Naive thymus-derived CD8-positive, alpha-beta T cell (primary cell): Measurements from ENCODE around the gene DLG2. TPM values are rescaled to one million over a fixed set of nuclear protein-coding genes. Genes with fewer than 3 reads are reported as not detected.

Source experiments
- ATAC-seq, 2 donors: fragments of 150-1000 bp; cut with Tn5 transposase in 1 of 2; sonication (Bioruptor Pico), chemical (Tn5 transposase) in 1 of 2; 1 replicate in 1 of 2; 2 replicates in 1 of 2; pipeline ENCODE4 v1.10.0; 2021; ENCODE audit warnings: mild to moderate bottlenecking in 2 of 2, moderate library complexity in 2 of 2
- POLR2A ChIA-PET: fragments of 350-600 bp; sonication (Branson Sonifier 250); formaldehyde crosslinking; loops from one replicate; lab custom pipeline; 2021; ENCODE audit warnings: antibody characterized with exemption; lab: Charles Lee
- DNase-seq, 10 donors: peaks; one replicate each; pipeline versions ENCODE4 v3.0.0 to v3.0.0-alpha.2; 2020 to 2022
- H3K27ac Mint-ChIP-seq, 10 donors: one replicate each; pipeline ENCODE4 v1.8.0; 2020 to 2022; ENCODE audit warnings: mild to moderate bottlenecking in 10 of 10, mixed read lengths in 10 of 10, moderate library complexity in 4 of 10, inconsistent platforms in 1 of 10
- H3K27me3 Mint-ChIP-seq, 5 donors: one replicate each; pipeline ENCODE4 v1.8.0; 2021 to 2022; ENCODE audit warnings: mixed read lengths in 5 of 5
- H3K36me3 Mint-ChIP-seq, 3 donors: one replicate each; pipeline ENCODE4 v1.8.0; 2020 to 2022; ENCODE audit warnings: mixed read lengths in 3 of 3, mild to moderate bottlenecking in 2 of 3, inconsistent platforms in 1 of 3
- H3K4me1 Mint-ChIP-seq, 4 donors: one replicate each; pipeline ENCODE4 v1.8.0; 2021 to 2022; ENCODE audit warnings: mixed read lengths in 4 of 4
- H3K4me3 Mint-ChIP-seq, 10 donors: one replicate each; pipeline ENCODE4 v1.8.0; 2020 to 2022; ENCODE audit warnings: mild to moderate bottlenecking in 10 of 10, mixed read lengths in 10 of 10, moderate library complexity in 6 of 10, inconsistent platforms in 1 of 10
- H3K9me3 Mint-ChIP-seq, 9 donors: one replicate each; pipeline ENCODE4 v1.8.0; 2020 to 2022; ENCODE audit warnings: mixed read lengths in 9 of 9, mild to moderate bottlenecking in 3 of 9, inconsistent platforms in 1 of 9, moderate library complexity in 1 of 9
- polyA plus RNA-seq, 3 donors: library from polyadenylated mRNA; unstranded; fragments of 300-500 nt; fragmentation: Illumina TruSeq; gene quantifications; one replicate each; pipeline ENCODE4 v1.2.3, GENCODE V29; 2021
- total RNA-seq, 8 experiments: library from RNA in 2 of 8; stranded (reverse) in 2 of 8; gene quantifications; one replicate each; pipeline ENCODE4 v1.2.3 and lab custom pipeline; 2021 to 2026

The DLG2 gene
- total and polyA plus RNA-seq, 5 experiments from 2014 or later: 0.86 to 6.2 (median 2.5) TPM

- H3K36me3 Mint-ChIP-seq: no peaks in the 10 kb centered on the region
- peaks cover 0 to 1% (median 0%) of the 10 kb centered on the region in 5 donors for H3K27me3 Mint-ChIP-seq
- peaks cover 2 to 20% (median 9%) of the 10 kb centered on the region in 9 donors for H3K9me3 Mint-ChIP-seq
- no peak overlapping the region for H3K27ac Mint-ChIP-seq
- no peak for ATAC-seq
- no peaks in the 10 kb centered on the region for H3K4me1 Mint-ChIP-seq
- POLR2A ChIA-PET: no interaction called here
- H3K4me3 Mint-ChIP-seq: no peak overlapping the region
- DNase-seq: no peak
These were observed 1334.2 kb downstream of the DLG2 start for GRCh38 chr11:84292955-84293354.

- ATAC-seq: no peak
- H3K4me1 Mint-ChIP-seq: no peaks in the 10 kb centered on the region
- no peak overlapping the region for H3K4me3 Mint-ChIP-seq
- H3K9me3 Mint-ChIP-seq: peaks cover 4 to 25% (median 10%) of the 10 kb centered on the region in 9 donors
- H3K27me3 Mint-ChIP-seq: peaks cover 0 to 1% (median 0%) of the 10 kb centered on the region in 5 donors
- no peak for DNase-seq
- POLR2A ChIA-PET: no interaction called here
- no peak overlapping the region for H3K27ac Mint-ChIP-seq
- no peaks in the 10 kb centered on the region for H3K36me3 Mint-ChIP-seq
These were observed 1335.1 kb downstream of the DLG2 start for GRCh38 chr11:84292006-84292405.

- Mint-ChIP-seq H3K4me1 (no peaks in the 10 kb centered on the region), H3K27me3 (peaks cover 0 to 1% (median 0%) of the 10 kb centered on the region in 5 donors)
These were observed 1336.5 kb downstream of the DLG2 start for GRCh38 chr11:84290647-84291046.

GRCh38 chr11:84289381-84289906, 1337.7 kb downstream of the DLG2 start:
- POLR2A ChIA-PET: no interaction called here
- no peak overlapping the region for H3K4me3 Mint-ChIP-seq
- H3K27me3 Mint-ChIP-seq: peaks cover 0 to 1% (median 0%) of the 10 kb centered on the region in 5 donors
- peaks cover 0 to 2% (median 0%) of the 10 kb centered on the region in 3 donors for H3K36me3 Mint-ChIP-seq
- no peaks in the 10 kb centered on the region for H3K4me1 Mint-ChIP-seq
- H3K9me3 Mint-ChIP-seq: peaks cover 2 to 35% (median 11%) of the 10 kb centered on the region in 9 donors
- DNase-seq (no peak), ATAC-seq (no peak)
- no peak overlapping the region for H3K27ac Mint-ChIP-seq

More at GRCh38 chr11:84290647-84291046, 1336.5 kb downstream of the DLG2 start:
- ATAC-seq (no peak), DNase-seq (no peak)
- Mint-ChIP-seq H3K4me3 (no peak overlapping the region), H3K27ac (no peak overlapping the region), H3K9me3 (peaks cover 3 to 24% (median 10%) of the 10 kb centered on the region in 9 donors), H3K36me3 (no peaks in the 10 kb centered on the region)
- POLR2A ChIA-PET: no interaction called here

- H3K4me1 Mint-ChIP-seq: no peaks in the 10 kb centered on the region
- H3K27me3 Mint-ChIP-seq: no peaks in the 10 kb centered on the region
- no peak overlapping the region for H3K27ac Mint-ChIP-seq
- peaks cover 8 to 47% (median 15%) of the 10 kb centered on the region in 9 donors for H3K9me3 Mint-ChIP-seq
- no peak for DNase-seq
- peaks cover 0 to 11% (median 1%) of the 10 kb centered on the region in 3 donors for H3K36me3 Mint-ChIP-seq
- no peak for ATAC-seq
- POLR2A ChIA-PET: interaction anchor here (0.9 kb wide), 1 partner anchor 48 kb away, joined by 6 read pairs; no protein-coding TSS in a partner anchor
- no peak overlapping the region for H3K4me3 Mint-ChIP-seq
These were observed 1353.6 kb downstream of the DLG2 start for GRCh38 chr11:84273541-84273940.

- POLR2A ChIA-PET: no interaction called here
- Mint-ChIP-seq H3K36me3 (peaks cover 0 to 1% (median 1%) of the 10 kb centered on the region in 3 donors), H3K4me3 (no peak overlapping the region), H3K9me3 (peaks cover 7 to 54% (median 14%) of the 10 kb centered on the region in 9 donors), H3K27me3 (no peaks in the 10 kb centered on the region), H3K27ac (no peak overlapping the region), H3K4me1 (no peaks in the 10 kb centered on the region)
- DNase-seq: no peak
- no peak for ATAC-seq
These were observed 1356.7 kb downstream of the DLG2 start for GRCh38 chr11:84270466-84270865.

- no peaks in the 10 kb centered on the region for H3K27me3 Mint-ChIP-seq
- POLR2A ChIA-PET: no interaction called here
- H3K27ac Mint-ChIP-seq: no peak overlapping the region
- ATAC-seq (no peak), DNase-seq (no peak)
- no peak overlapping the region for H3K4me3 Mint-ChIP-seq
- H3K36me3 Mint-ChIP-seq: no peaks in the 10 kb centered on the region
- peaks cover 2 to 41% (median 11%) of the 10 kb centered on the region in 9 donors for H3K9me3 Mint-ChIP-seq
- no peaks in the 10 kb centered on the region for H3K4me1 Mint-ChIP-seq
These were observed 1363.1 kb downstream of the DLG2 start for GRCh38 chr11:84264066-84264465.

- POLR2A ChIA-PET: no interaction called here
- H3K4me3 Mint-ChIP-seq: no peak overlapping the region
- H3K4me1 Mint-ChIP-seq: no peaks in the 10 kb centered on the region
- peaks cover 0 to 29% (median 11%) of the 10 kb centered on the region in 9 donors for H3K9me3 Mint-ChIP-seq
- peaks cover 0 to 3% (median 0%) of the 10 kb centered on the region in 3 donors for H3K36me3 Mint-ChIP-seq
- H3K27me3 Mint-ChIP-seq: no peaks in the 10 kb centered on the region
- H3K27ac Mint-ChIP-seq: no peak overlapping the region
- ATAC-seq (no peak), DNase-seq (no peak)
These were observed 1365.4 kb downstream of the DLG2 start for GRCh38 chr11:84261707-84262106.

GRCh38 chr11:84260862-84261261, 1366.3 kb downstream of the DLG2 start:
- POLR2A ChIA-PET: no interaction called here

GRCh38 chr11:84256618-84257017, 1370.5 kb downstream of the DLG2 start:
- no peaks in the 10 kb centered on the region for H3K27me3 Mint-ChIP-seq
- peaks cover 0 to 3% (median 0%) of the 10 kb centered on the region in 3 donors for H3K36me3 Mint-ChIP-seq
- H3K9me3 Mint-ChIP-seq: peaks cover 0 to 47% (median 11%) of the 10 kb centered on the region in 9 donors
- POLR2A ChIA-PET: no interaction called here
- DNase-seq (no peak), ATAC-seq (no peak)
- no peak overlapping the region for H3K4me3 Mint-ChIP-seq
- H3K27ac Mint-ChIP-seq: no peak overlapping the region
- no peaks in the 10 kb centered on the region for H3K4me1 Mint-ChIP-seq

More at GRCh38 chr11:84260862-84261261, 1366.3 kb downstream of the DLG2 start:
- no peak overlapping the region for H3K27ac Mint-ChIP-seq
- peaks cover 0 to 3% (median 0%) of the 10 kb centered on the region in 3 donors for H3K36me3 Mint-ChIP-seq
- no peak for DNase-seq
- no peak for ATAC-seq
- H3K9me3 Mint-ChIP-seq: peaks cover 4 to 27% (median 11%) of the 10 kb centered on the region in 9 donors
- no peaks in the 10 kb centered on the region for H3K27me3 Mint-ChIP-seq
- H3K4me1 Mint-ChIP-seq: no peaks in the 10 kb centered on the region
- H3K4me3 Mint-ChIP-seq: no peak overlapping the region

GRCh38 chr11:84255483-84255882, 1371.7 kb downstream of the DLG2 start:
- Mint-ChIP-seq H3K9me3 (peaks cover 0 to 42% (median 11%) of the 10 kb centered on the region in 9 donors), H3K27ac (no peak overlapping the region), H3K4me3 (no peak overlapping the region), H3K27me3 (no peaks in the 10 kb centered on the region), H3K4me1 (no peaks in the 10 kb centered on the region), H3K36me3 (peaks cover 0 to 3% (median 0%) of the 10 kb centered on the region in 3 donors)
- no peak for DNase-seq
- ATAC-seq: no peak
- POLR2A ChIA-PET: no interaction called here

- POLR2A ChIA-PET: no interaction called here
- H3K4me3 Mint-ChIP-seq: no peak overlapping the region
- no peak for DNase-seq
- H3K27ac Mint-ChIP-seq: no peak overlapping the region
- H3K9me3 Mint-ChIP-seq: peaks cover 0 to 37% (median 5%) of the 10 kb centered on the region in 9 donors
- H3K27me3 Mint-ChIP-seq: no peaks in the 10 kb centered on the region
- no peaks in the 10 kb centered on the region for H3K36me3 Mint-ChIP-seq
- ATAC-seq: no peak
- H3K4me1 Mint-ChIP-seq: no peaks in the 10 kb centered on the region
These were observed 1376.1 kb downstream of the DLG2 start for GRCh38 chr11:84250834-84251613.
